Measurements from ENCODE around the gene CORO6.

Gene CORO6

DNA sequence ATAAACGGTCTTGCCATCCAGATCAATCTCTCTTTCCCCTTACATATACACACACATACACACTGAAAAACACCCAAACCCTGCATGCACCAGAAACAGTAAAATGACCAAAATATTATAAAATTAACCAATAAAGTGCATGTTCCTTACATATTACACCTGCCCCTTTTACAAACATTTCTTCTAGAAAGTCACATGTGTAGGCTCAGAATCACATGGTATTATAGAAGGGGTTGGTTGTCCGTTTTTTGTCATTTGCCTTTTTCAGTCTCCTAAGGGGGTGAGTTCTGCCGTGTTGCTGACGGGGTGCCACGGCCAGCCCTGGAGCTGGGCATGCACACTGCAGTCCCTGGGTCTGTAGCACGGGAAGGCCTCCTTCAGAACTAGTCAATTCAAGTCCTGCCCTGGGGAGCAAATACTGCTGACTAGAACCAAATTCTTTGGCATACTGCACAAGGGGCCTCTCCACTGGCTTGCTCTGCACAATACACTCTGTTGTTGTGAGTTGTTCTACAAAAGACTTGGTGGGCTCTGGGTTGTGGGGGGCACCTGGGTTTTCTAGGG is 8.0 kb upstream of the CORO6 start:
- DNase-seq (no peak), ATAC-seq (no peak)

- DNase-seq = no peak
- ATAC-seq = no peak
Observed at GRCh38 chr17:29629839-29630238, 7.1 kb upstream of the CORO6 start.

GRCh38 chr17:29628644-29629043 is 5.9 kb upstream of the CORO6 start:
- DNase-seq (no peak), ATAC-seq (no peak)

GRCh38 chr17:29627951-29628350 is 5.2 kb upstream of the CORO6 start:
- no peak for ATAC-seq
- no peak for DNase-seq

DNA sequence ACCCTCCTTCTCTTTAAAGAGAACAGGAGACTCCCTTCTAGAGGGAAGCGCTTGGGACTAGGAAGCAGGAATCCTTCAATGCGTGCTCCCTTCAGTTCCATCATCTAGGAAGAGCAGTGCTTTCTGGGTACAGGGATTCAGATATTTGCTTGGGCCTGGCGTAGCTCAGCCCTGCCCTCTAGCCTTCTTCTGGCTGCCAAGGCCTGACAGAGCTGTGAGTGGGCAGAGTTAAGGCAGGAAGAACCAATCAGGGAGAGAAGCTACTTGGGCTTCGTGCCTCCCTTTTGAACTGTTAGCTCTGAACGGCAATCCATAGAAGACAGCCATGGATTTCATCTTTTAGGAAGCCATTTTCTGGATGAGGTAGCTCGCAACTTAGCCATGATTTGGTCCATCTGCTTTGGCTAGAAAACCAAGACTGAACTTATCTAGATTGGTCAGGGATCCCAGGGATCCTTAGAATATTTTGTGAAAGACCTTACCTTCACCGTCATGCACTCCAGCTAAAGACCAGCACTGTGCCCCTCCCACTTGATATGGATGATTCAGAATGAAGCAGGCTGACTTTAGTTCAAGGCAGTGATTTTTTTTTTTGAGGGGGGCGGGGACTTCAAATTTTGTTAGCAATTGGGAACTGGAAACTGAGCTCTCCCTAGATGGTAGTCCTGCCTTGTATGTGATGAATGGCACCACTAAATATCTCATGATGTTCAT is 2.5 kb upstream of the CORO6 start:
- no peak for ATAC-seq

DNA sequence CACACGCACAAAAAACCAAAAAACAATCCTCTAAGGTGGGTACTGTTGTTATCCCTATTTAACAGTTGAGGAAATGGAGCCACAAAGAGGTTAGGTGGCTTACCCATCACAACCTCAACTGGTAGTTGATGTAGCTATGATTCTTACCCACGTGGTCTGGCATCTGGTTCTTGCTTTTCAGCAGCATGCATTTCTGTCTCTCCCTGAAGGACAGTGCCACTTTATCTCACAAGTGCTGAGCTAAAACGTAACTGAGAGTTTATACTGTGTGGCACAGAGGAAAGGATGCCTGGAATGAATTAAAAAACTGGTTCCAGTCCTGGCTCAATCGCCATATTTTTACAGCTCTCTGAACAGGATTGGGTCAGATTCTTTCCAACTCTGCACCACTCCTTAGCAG is 1.9 kb upstream of the CORO6 start:
- ATAC-seq (peak; percentile 42), DNase-seq (no peak)

More for the DNA sequence above, 2.5 kb upstream of the CORO6 start:
- DNase-seq = no peak

GRCh38 chr17:29623283-29623647 is 553 bp upstream of the CORO6 start:
- DNase-seq = no peak
- ATAC-seq = no peak

GRCh38 chr17:29621751-29622194 is 939 bp downstream of the CORO6 start:
- DNase-seq (no peak), ATAC-seq (no peak)

DNA sequence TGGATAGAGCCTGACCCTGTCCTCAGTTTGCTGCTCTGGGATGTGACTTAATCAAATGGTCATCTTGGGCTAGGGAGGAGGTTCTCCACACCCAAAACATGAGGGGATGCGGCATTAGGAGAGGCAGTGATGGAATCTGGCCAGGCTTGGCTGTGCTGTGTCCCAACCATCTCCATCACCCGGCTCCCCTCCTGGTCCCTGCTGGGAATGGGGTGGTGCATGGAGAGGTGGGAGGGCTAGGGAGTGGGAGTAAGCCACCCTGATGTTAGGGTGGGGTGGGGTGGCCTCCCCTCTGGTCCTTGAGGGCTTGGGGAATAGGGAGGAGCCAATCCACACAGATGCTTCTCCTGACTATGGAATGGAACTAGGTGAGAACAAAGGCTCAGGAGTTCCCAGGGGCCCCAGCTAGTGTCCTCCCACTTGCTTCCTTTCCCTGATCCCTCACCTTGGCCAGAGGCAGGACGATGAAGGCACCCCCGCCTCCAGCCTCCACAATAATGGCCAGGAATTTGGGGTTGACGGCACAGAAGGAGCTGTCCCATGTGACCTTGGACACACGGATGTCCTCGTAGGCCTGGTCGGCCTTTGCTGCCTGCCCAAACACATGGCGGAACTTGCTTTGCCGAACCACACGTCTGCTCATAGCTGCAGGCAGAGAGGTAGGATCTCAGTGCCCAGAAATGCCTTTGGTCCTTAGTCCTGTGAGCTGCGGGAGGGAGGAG is 1.8 kb downstream of the CORO6 start:
- ATAC-seq (no peak), DNase-seq (no peak)

GRCh38 chr17:29620271-29620670 is 2.4 kb downstream of the CORO6 start:
- ATAC-seq = no peak
- DNase-seq = no peak

GRCh38 chr17:29619251-29619650 is 3.5 kb downstream of the CORO6 start:
- no peak for ATAC-seq
- DNase-seq = no peak

DNA sequence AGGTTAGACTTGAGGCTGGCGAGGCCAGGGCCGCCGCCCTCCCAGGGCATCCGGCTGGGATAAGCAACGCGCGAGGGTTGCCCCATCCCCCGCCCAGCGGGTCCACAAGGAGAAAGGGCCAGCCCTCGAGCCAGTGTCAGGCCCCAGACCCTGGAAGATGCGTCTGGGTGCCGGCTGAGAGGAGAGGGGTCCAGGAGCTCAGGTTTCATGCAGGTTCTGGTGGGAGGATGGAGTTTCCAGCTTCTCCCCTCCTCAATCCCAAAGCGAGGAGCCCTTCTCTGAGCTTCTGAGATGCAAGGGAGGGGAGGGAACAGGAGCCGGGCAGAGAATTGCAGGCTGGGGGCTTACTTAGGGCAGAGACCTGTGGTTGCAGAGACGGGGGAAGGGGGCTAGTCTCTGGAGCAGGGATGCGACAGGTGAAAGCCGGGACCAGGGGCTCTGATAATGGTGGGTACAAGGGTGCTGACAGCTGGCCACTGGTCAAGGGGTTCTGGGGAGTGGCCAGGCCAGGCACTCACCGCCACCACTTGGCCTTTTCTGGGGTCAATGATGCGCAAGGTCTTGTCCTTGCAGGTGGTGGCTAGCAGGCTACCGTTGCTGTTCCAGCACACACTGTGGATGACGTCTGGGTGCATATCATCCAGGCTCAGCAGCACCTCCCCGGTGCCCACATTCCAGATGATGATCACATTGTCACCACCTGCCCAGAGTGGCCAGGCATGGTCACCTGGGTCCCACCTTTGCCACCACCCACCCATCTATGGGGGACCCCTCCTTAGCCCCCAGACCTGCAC is 4.2 kb downstream of the CORO6 start:
- no peak for ATAC-seq
- DNase-seq = no peak

GRCh38 chr17:29617481-29618271 is 5.0 kb downstream of the CORO6 start:
- DNase-seq = peak; percentile 91
- peak; percentile 40 for ATAC-seq

DNA sequence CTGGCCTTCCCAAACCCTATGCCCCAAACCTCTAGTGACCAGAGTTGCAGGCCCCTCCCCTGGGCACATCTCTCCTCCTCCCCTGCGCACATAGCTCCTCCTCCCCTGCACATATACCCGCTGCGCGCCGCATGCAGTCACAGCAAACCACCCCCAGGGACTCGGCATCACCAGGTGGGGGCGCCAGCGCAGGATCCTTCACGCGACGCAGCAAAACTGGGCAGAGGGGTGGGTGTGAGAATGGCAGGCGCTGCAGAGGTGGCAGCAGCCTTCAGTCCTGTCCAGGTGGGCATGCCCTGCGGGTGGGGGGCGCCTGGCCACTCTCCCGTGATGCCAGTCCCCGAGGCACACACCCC is 5.6 kb downstream of the CORO6 start:
- DNase-seq = peak; percentile 95
- peak; percentile 71 for ATAC-seq

GRCh38 chr17:29616300-29617048 is 6.2 kb downstream of the CORO6 start:
- ATAC-seq (no peak), DNase-seq (no peak)

DNA sequence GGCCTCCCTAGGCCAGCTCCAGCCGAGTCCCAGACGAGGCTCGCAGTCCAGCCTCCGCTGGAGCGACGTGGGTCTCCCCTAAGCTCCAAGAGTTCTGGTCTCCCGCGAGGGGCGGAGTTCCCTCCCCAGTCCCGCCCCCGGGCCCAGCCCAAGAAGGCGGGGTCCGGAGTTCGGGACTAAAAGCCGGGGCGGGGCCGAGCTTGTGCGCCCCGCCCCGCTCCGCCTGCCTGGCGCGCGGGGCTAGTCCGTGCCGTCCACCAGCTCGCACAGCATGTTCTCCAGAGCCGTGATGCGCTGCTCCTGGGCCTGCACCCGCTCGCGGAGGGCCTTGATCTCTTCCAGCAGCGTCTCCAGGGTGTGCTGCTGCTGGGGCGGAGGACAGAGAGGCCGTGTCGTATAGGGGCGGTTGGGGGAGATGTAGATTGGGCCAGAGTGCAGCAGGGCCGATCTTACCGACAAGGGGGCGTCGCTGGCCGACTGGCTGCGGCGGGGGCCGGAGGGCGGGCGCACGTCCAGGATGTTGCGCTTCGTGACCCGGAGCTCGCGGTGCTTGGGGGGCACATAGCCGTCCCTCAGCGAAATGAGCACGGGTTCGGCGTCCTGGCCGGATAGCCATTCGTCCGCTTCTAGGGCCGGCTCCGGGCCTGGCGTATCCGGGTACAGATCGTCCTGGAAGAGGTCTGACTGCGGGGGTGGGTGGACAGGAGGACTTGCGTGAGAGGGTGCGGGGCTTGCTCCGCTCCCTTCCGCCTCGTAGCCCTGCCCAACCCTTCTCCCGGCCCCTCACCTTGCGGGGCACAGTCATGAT is 7.0 kb downstream of the CORO6 start:
- ATAC-seq (peak; percentile 66), DNase-seq (peak; percentile 89)

- ATAC-seq = peak; percentile 24
Observed at GRCh38 chr17:29615048-29615385, 7.7 kb downstream of the CORO6 start.

GRCh38 chr17:29614349-29615047 is 8.2 kb downstream of the CORO6 start:
- ATAC-seq = no peak

More at GRCh38 chr17:29615048-29615385, 7.7 kb downstream of the CORO6 start:
- peak; percentile 73 for DNase-seq

GRCh38 chr17:29613856-29614255 is 8.9 kb downstream of the CORO6 start:
- ATAC-seq = no peak
- no peak for DNase-seq

More at GRCh38 chr17:29614349-29615047, 8.2 kb downstream of the CORO6 start:
- DNase-seq = no peak
